Fibroblast of villous mesenchyme (primary cell): ENCODE measurements around the gene MYO3B. TPM values are rescaled to one million over a fixed set of nuclear protein-coding genes. Genes with fewer than 3 reads are reported as not detected.
A peak's percentile ranks its signal among the peaks of the same experiment; 100 is the strongest.
"Not testable (repeated sequence)": the region's sequence is repeated elsewhere in the genome, so short reads cannot be mapped to it uniquely, and the experiment has no call there.

Experiments
- DNase-seq: peaks from one replicate; pipeline ENCODE4 v3.0.0-alpha.2; 2010; ENCODE audit warnings: low read depth
- H3K4me3 ChIP-seq: 2 replicates; pipeline ENCODE4 v1.5.1; 2011; ENCODE audit warnings: low read depth, mild to moderate bottlenecking, low read length
- total RNA-seq: library from RNA; depleted of rRNA; stranded (reverse); fragments of >200 nt; gene quantifications from 2 replicates; pipeline ENCODE4 v1.2.3, GENCODE V29; 2012
- TF ChIP-seq, protein P1 (sequence below): IDR thresholded peaks from 2 replicates; pipeline ENCODE4 v1.5.1; 2012; ENCODE audit warnings: low read depth, mild to moderate bottlenecking, low read length; ENCODE audit not compliant: insufficient read depth

The MYO3B gene
- total RNA-seq, 1 donor = under 0.01 TPM

DNA sequence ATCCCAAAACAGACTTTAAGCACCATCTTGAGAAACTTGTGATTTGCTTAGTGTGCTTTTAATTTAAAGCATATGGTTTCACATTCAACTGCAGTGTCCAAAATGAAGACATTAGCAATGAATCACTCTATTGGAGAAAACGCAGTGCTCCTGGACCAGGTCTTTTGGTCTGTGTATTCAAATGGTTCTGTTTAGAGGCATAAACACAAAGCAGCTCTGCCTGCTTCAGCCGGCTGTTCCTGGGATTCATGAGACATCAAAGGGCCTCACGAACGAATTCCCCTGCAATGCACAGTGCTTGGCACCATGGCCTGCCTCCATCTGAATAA, 420.1 kb downstream of the MYO3B start:
- TF ChIP-seq, protein P1, sequence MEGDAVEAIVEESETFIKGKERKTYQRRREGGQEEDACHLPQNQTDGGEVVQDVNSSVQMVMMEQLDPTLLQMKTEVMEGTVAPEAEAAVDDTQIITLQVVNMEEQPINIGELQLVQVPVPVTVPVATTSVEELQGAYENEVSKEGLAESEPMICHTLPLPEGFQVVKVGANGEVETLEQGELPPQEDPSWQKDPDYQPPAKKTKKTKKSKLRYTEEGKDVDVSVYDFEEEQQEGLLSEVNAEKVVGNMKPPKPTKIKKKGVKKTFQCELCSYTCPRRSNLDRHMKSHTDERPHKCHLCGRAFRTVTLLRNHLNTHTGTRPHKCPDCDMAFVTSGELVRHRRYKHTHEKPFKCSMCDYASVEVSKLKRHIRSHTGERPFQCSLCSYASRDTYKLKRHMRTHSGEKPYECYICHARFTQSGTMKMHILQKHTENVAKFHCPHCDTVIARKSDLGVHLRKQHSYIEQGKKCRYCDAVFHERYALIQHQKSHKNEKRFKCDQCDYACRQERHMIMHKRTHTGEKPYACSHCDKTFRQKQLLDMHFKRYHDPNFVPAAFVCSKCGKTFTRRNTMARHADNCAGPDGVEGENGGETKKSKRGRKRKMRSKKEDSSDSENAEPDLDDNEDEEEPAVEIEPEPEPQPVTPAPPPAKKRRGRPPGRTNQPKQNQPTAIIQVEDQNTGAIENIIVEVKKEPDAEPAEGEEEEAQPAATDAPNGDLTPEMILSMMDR = no peak
- peak; percentile 30 for DNase-seq
- no peak overlapping the region for H3K4me3 ChIP-seq

DNA sequence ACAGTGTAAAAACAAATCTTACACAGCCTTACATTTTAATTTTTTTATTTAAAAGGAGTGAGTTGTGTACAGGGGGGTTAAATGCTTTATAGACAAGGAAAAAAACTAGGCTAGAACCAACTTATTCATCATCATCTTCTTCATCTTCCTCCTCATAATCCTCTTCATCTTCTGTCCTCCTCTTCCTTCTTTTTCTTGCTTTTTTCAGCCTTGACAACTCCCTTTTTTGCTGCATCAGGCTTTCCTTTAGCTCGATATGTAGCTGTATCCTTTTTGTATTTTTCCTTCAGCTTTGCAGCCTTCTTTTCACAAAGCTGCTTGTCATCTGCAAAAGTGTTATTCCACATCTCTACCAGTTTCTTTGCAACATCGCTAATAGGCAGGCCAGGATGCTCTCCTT, 423.5 kb downstream of the MYO3B start:
- TF ChIP-seq, protein P1 = no peak
- H3K4me3 ChIP-seq = no peak overlapping the region
- DNase-seq = no peak

DNA sequence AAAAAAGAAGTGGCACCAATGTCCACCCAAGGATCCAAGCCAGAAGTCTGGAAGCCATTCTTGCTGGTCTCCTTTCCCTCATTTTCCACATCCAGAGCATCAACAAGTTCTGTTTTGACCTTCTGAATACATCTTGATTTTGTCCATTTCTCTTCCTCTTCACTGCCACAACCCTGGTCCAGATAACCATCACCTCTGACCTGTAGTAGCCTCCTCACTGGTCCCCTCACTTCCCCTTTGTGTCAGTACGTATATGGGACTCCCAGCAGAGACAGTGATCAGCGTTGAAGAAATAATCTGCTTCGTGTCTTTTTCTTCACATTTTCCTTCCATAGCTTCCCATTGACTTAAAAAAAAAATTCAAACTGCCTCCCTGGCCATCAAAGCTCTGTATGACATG, 427.9 kb downstream of the MYO3B start:
- TF ChIP-seq, protein P1 = no peak
- no peak for DNase-seq
- no peak overlapping the region for H3K4me3 ChIP-seq

DNA sequence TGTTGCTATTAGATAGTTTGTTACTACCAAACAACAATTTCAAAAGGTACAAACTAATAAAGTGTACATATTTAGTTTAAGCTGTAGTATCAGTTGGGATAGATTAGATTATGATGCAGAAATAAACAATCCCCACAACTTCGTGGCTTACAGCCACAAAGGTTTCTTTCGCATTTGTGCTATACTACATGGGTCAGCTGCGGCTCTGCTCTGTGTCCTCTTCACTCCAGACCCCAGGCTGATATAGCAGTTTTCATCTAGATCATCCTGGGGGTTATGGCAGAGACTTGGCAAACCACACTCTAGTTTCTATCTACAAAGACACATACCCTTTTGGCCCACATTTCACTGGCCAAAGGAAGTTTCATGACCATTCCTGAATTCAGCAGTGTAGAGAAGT, 429.2 kb downstream of the MYO3B start:
- no peak overlapping the region for H3K4me3 ChIP-seq
- DNase-seq = no peak
- TF ChIP-seq, protein P1 = no peak

DNA sequence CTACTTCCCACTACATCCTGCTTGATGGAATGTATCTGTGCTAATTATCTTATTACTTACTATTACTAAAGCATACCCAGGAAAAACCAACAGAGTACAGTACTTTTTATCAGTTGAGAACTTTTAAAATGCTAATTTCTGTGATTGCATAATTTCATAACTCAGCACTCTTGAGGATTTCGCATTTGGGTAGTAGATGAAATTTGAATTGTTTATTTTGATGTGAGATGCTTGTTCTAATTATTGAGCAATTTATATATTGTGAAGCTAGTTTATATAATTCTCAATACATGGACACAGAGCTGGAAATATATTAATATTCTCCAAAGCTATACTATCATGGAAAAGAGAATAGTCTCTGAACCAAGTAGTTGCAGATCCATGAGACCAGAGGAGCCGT, 432.7 kb downstream of the MYO3B start:
- no peak for DNase-seq
- TF ChIP-seq, protein P1 = no peak
- H3K4me3 ChIP-seq = no peak overlapping the region

DNA sequence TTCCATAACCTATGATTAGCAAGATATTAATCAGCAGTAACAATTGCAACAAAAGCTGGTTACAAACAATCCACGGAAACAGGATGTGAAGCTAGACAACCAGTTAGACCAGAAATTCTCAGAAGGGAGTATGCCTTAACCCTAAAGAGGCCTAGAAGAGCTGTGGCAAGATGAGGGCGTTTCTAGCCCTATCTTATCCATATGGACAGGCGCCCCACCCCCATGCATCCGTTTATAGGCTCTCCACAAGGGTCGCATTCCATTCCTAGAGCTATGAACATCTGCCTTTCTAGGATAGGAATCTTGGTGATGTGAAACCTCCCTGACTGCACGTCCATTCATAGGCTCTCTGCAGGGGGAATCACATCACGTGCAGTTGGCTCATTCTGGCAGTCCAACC, 441.0 kb downstream of the MYO3B start:
- not testable (repeated sequence) for DNase-seq, H3K4me3 ChIP-seq

DNA sequence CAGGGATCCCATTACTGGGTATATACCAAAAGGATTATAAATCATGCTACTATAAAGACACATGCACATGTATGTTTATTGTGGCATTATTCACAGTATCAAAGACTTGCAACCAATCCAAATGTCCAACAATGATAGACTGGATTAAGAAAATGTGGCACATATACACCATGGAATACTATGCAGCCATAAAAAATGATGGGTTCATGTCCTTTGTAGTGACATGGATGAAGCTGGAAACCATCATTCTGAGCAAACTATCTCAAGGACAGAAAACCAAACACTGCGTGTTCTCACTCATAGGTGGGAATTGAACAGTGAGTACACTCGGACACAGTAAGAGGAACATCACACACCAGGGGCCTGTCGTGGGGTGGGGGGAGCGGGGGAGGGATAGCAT, 457.1 kb downstream of the MYO3B start:
- H3K4me3 ChIP-seq, DNase-seq: not testable (repeated sequence)

DNA sequence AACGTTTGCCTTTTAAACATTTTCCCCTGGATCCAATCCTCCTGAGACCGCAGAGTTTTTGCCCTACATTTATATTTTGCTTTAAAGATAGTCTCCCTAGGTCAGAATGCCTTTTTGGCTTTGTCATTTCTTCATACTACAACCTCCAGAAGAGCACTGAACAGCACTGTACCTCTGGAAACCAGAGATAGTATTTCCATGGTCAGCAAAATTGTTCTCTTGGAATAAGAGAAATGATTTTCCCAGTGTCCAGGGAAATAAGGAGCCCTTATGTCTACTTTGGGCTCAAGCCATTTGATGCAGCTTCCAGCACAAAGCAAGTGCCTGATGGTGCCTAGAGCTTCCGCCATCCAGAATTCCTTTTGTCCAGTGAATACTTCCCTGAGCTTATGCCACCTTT, 461.7 kb downstream of the MYO3B start:
- no peak for DNase-seq
- TF ChIP-seq, protein P1 = no peak
- H3K4me3 ChIP-seq = no peak overlapping the region
